H1 (cell line): ENCODE measurements around the gene LZTFL1. TPM values are rescaled to one million over a fixed set of nuclear protein-coding genes. Genes with fewer than 3 reads are reported as not detected.

ENCODE experiments used
- CTCF ChIA-PET: fragments of 300-600 bp; sonication (Branson Sonifier 250); formaldehyde crosslinking; loops from one replicate; lab custom pipeline; 2021; ENCODE audit not compliant: partially characterized antibody; lab: Charles Lee
- POLR2A ChIA-PET: fragments of 300-600 bp; sonication (Branson Sonifier 250); formaldehyde crosslinking; loops from one replicate; lab custom pipeline; 2021; ENCODE audit warnings: inconsistent platforms; ENCODE audit not compliant: partially characterized antibody; lab: Charles Lee
- DNase-seq, 2 experiments: peaks; one replicate each; pipeline versions ENCODE4 v3.0.0 to v3.0.0-alpha.2; 2010 to 2022; ENCODE audit warnings: low spot score in 2 of 2, low read depth in 1 of 2, mixed read lengths in 1 of 2
- FAIRE-seq: peaks from 2 replicates; lab custom pipeline; 2011; peaks lifted over from hg19 to GRCh38; lab: Jason Lieb, UNC
- H2AFZ ChIP-seq: 2 replicates; pipeline ENCODE4 v1.8.1; 2012; ENCODE audit warnings: low read length, inconsistent platforms
- H2AK5ac ChIP-seq: 2 replicates; pipeline ENCODE4 v1.6.1; 2013; ENCODE audit warnings: low read depth, low read length
- H2BK120ac ChIP-seq: replicated peaks from 2 replicates; pipeline ENCODE3; 2013; ENCODE audit warnings: low read depth, low read length, inconsistent platforms
- H2BK12ac ChIP-seq: 2 replicates; pipeline ENCODE4 v1.6.1; 2013; ENCODE audit warnings: low read depth, low read length
- H2BK15ac ChIP-seq: 2 replicates; pipeline ENCODE4 v1.6.1; 2013; ENCODE audit warnings: low read length
- H2BK20ac ChIP-seq: 2 replicates; pipeline ENCODE4 v1.6.1; 2013; ENCODE audit warnings: low read length
- H2BK5ac ChIP-seq: 2 replicates; pipeline ENCODE4 v1.6.1; 2013; ENCODE audit warnings: low read depth, low read length
- H3K14ac ChIP-seq: 2 replicates; pipeline ENCODE4 v1.6.1; 2013; ENCODE audit warnings: inconsistent platforms; ENCODE audit not compliant: insufficient read length
- H3K18ac ChIP-seq: 2 replicates; pipeline ENCODE4 v1.6.1; 2013; ENCODE audit warnings: low read length; ENCODE audit errors: extremely low read depth
- H3K23ac ChIP-seq: 2 replicates; pipeline ENCODE4 v1.6.1; 2013; ENCODE audit warnings: inconsistent platforms; ENCODE audit not compliant: insufficient read length
- H3K23me2 ChIP-seq: 2 replicates; pipeline ENCODE4 v1.6.1; 2013; ENCODE audit warnings: low read depth, low read length
- H3K27ac ChIP-seq: 2 replicates; pipeline ENCODE4 v1.6.1; 2011; ENCODE audit warnings: low read depth, low read length, inconsistent platforms
- H3K27me3 ChIP-seq, 4 experiments: replicated peaks in 1 of 4; 1 replicate in 1 of 4; 2 replicates in 3 of 4; pipeline versions ENCODE4 v1.6.1 to v1.8.1; 2011 to 2013; ENCODE audit warnings: low read length in 3 of 4, mild to moderate bottlenecking in 3 of 4, inconsistent platforms in 2 of 4, mixed read lengths in 2 of 4, moderate library complexity in 1 of 4; ENCODE audit not compliant: control insufficient read depth in 3 of 4, insufficient read depth in 3 of 4; ENCODE audit errors: extremely low read depth in 1 of 4
- H3K36me3 ChIP-seq, 4 experiments: 2 replicates each; pipeline versions ENCODE4 v1.6.1 to v1.8.1; 2011 to 2013; ENCODE audit warnings: mild to moderate bottlenecking in 4 of 4, low read length in 3 of 4, moderate library complexity in 2 of 4, control low read depth in 1 of 4, inconsistent platforms in 1 of 4; ENCODE audit not compliant: insufficient read depth in 4 of 4, control insufficient read depth in 2 of 4
- H3K4ac ChIP-seq: replicated peaks from 2 replicates; pipeline ENCODE3; 2013; ENCODE audit warnings: low read length, low read depth, mixed read lengths, inconsistent platforms; ENCODE audit not compliant: insufficient read length
- H3K4me1 ChIP-seq, 4 experiments: replicated peaks in 1 of 4; 1 replicate in 1 of 4; 2 replicates in 3 of 4; pipeline versions ENCODE4 v1.6.1 to v1.8.1; 2011 to 2013; ENCODE audit warnings: low read length in 3 of 4, inconsistent platforms in 2 of 4, mixed read lengths in 1 of 4; ENCODE audit not compliant: insufficient read depth in 4 of 4, control insufficient read depth in 3 of 4
- H3K4me2 ChIP-seq, 2 experiments: 2 replicates each; pipeline versions ENCODE4 v1.6.1 to v1.8.1; 2011 to 2013; ENCODE audit warnings: low read depth in 2 of 2, low read length in 2 of 2, control low read depth in 1 of 2, inconsistent platforms in 1 of 2, mild to moderate bottlenecking in 1 of 2; ENCODE audit not compliant: insufficient read depth in 1 of 2
- H3K4me3 ChIP-seq, 4 experiments: fragments of 200-600, 300-600 bp in 1 of 4; sonication (generic), shearing (Covaris generic), sonication (Bioruptor Twin) in 1 of 4; 2 replicates each; pipeline versions ENCODE4 v1.5.1 to v1.8.1; 2011 to 2016; ENCODE audit warnings: low read length in 4 of 4, low read depth in 3 of 4, control low read depth in 2 of 4, inconsistent platforms in 2 of 4, mild to moderate bottlenecking in 2 of 4, mixed read lengths in 1 of 4, moderate library complexity in 1 of 4; ENCODE audit not compliant: insufficient read depth in 2 of 4; ENCODE audit errors: extremely low read depth in 1 of 4
- H3K56ac ChIP-seq: replicated peaks from 2 replicates; pipeline ENCODE3; 2013; ENCODE audit warnings: low read depth, mild to moderate bottlenecking, mixed read lengths, low read length, inconsistent platforms; ENCODE audit not compliant: insufficient read length
- H3K79me1 ChIP-seq: 2 replicates; pipeline ENCODE4 v1.6.1; 2013; ENCODE audit warnings: low read depth, low read length, control low read depth
- H3K79me2 ChIP-seq, 2 experiments: 2 replicates each; pipeline versions ENCODE4 v1.6.1 to v1.8.1; 2012 to 2013; ENCODE audit warnings: low read length in 2 of 2, mild to moderate bottlenecking in 2 of 2, inconsistent platforms in 1 of 2; ENCODE audit not compliant: insufficient read depth in 2 of 2, control insufficient read depth in 1 of 2
- H3K9ac ChIP-seq, 4 experiments: replicated peaks in 1 of 4; 1 replicate in 1 of 4; 2 replicates in 3 of 4; pipeline versions ENCODE4 v1.6.1 to v1.8.1; 2011 to 2013; ENCODE audit warnings: low read depth in 3 of 4, low read length in 3 of 4, control low read depth in 2 of 4, mild to moderate bottlenecking in 2 of 4, moderate library complexity in 2 of 4, inconsistent platforms in 1 of 4; ENCODE audit errors: extremely low read depth in 1 of 4
- H3K9me3 ChIP-seq, 2 experiments: 2 replicates each; pipeline versions ENCODE4 v1.6.1 to v1.8.1; 2012 to 2013; ENCODE audit warnings: mild to moderate bottlenecking in 2 of 2, moderate library complexity in 2 of 2, control low read depth in 1 of 2, inconsistent platforms in 1 of 2, low read depth in 1 of 2, low read length in 1 of 2, mixed read lengths in 1 of 2; ENCODE audit not compliant: insufficient read depth in 2 of 2
- H4K20me1 ChIP-seq, 2 experiments: replicated peaks in 1 of 2; 2 replicates each; pipeline versions ENCODE3 to v1.8.1; 2011 to 2013; ENCODE audit warnings: inconsistent platforms in 2 of 2, low read length in 2 of 2, mild to moderate bottlenecking in 1 of 2; ENCODE audit not compliant: insufficient read depth in 2 of 2, control insufficient read depth in 1 of 2
- H4K5ac ChIP-seq: 2 replicates; pipeline ENCODE4 v1.6.1; 2013; ENCODE audit warnings: low read length, low read depth, mixed read lengths, inconsistent platforms; ENCODE audit not compliant: insufficient read length
- H4K8ac ChIP-seq: 2 replicates; pipeline ENCODE4 v1.8.0; 2013; ENCODE audit warnings: mild to moderate bottlenecking, moderate library complexity, low read length, inconsistent platforms; ENCODE audit not compliant: insufficient read depth; ENCODE audit errors: extremely low read depth
- H4K91ac ChIP-seq: replicated peaks from 2 replicates; pipeline ENCODE3; 2013; ENCODE audit warnings: low read length, mixed read lengths, inconsistent platforms; ENCODE audit not compliant: insufficient read length
- ATF3 ChIP-seq: IDR thresholded peaks from 2 replicates; pipeline ENCODE4 v1.6.1; 2011; ENCODE audit warnings: low read depth, mild to moderate bottlenecking, low read length; ENCODE audit not compliant: insufficient read depth
- BACH1 ChIP-seq: IDR thresholded peaks from 2 replicates; pipeline ENCODE4 v1.6.1; 2012; ENCODE audit warnings: low read length, improper control_type of control experiment
- BCL11A ChIP-seq, 2 experiments: IDR thresholded peaks; one replicate each; pipeline ENCODE4 v1.6.1; 2011; ENCODE audit warnings: low read depth in 2 of 2, low read length in 2 of 2, mild to moderate bottlenecking in 2 of 2
- CHD2 ChIP-seq: IDR thresholded peaks from 2 replicates; pipeline ENCODE4 v1.6.1; 2012; ENCODE audit warnings: low read length, improper control_type of control experiment
- MAX ChIP-seq: IDR thresholded peaks from 2 replicates; pipeline ENCODE4 v1.6.1; 2012; ENCODE audit warnings: inconsistent platforms
- NRF1 ChIP-seq: IDR thresholded peaks from 2 replicates; pipeline ENCODE4 v1.6.1; 2011; ENCODE audit warnings: mild to moderate bottlenecking, low read depth, low read length, improper control_type of control experiment
- POLR2AphosphoS5 ChIP-seq: IDR thresholded peaks from 2 replicates; pipeline ENCODE4 v1.6.1; 2011; ENCODE audit warnings: low read depth, low read length
- TAF1 ChIP-seq: IDR thresholded peaks from 2 replicates; pipeline ENCODE4 v1.6.1; 2011; ENCODE audit warnings: mild to moderate bottlenecking, low read depth, low read length
- TAF7 ChIP-seq: optimal IDR thresholded peaks from 2 replicates; pipeline ENCODE3; 2011; ENCODE audit warnings: low read depth, mild to moderate bottlenecking, inconsistent platforms, low read length, moderate library complexity, borderline replicate concordance
- TCF12 ChIP-seq: IDR thresholded peaks from 2 replicates; pipeline ENCODE4 v1.6.1; 2011; ENCODE audit warnings: low read depth, mild to moderate bottlenecking, low read length
- YY1 ChIP-seq: IDR thresholded peaks from 2 replicates; pipeline ENCODE4 v1.6.1; 2011; ENCODE audit warnings: low read depth, mild to moderate bottlenecking, low read length
- ZNF274 ChIP-seq: IDR thresholded peaks from 2 replicates; pipeline ENCODE4 v1.7.0; 2012; ENCODE audit warnings: low read length, borderline replicate concordance; ENCODE audit errors: extremely low read depth
- WGBS, 2 experiments: shearing (Covaris generic) in 1 of 2; methylation state at CpG; one replicate each; pipeline versions ENCODE4 v1.1.6 to v1.1.7; 2013 to 2015; ENCODE audit warnings: low lambda C conversion rate in 2 of 2, mixed read lengths in 2 of 2, inconsistent platforms in 1 of 2, low coverage in 1 of 2, missing lambda C conversion rate in 1 of 2; ENCODE audit not compliant: insufficient replicate concordance in 2 of 2, insufficient coverage in 1 of 2, insufficient read length in 1 of 2; ENCODE audit errors: extremely low coverage in 1 of 2, missing lambda C conversion rate in 1 of 2; 5-methylcytosine and 5-hydroxymethylcytosine counted together
- polyA plus RNA-seq, 7 experiments: library from polyadenylated mRNA; depleted of rRNA in 3 of 7; stranded (reverse) in 5 of 7; unstranded in 2 of 7; fragments of >200 nt in 5 of 7; fragments of 200-250 nt in 2 of 7; gene quantifications; 1 replicate in 5 of 7; 2 replicates in 1 of 7; 4 replicates in 1 of 7; pipeline versions ENCODE4 v1.2.1 to v1.2.3, GENCODE V29; 2011 to 2013; ENCODE audit warnings: missing spikeins in 2 of 7, mixed read lengths in 2 of 7
- total RNA-seq: library from RNA; stranded (reverse); fragmentation: NEBNext Ultra II Directional; extraction: Animal tissue kit (Norgen Biotek cat#: 25700); gene quantifications from 2 replicates; pipeline ENCODE4 v1.2.1, GENCODE V29; 2021

Gene LZTFL1
- total and polyA plus RNA-seq, 2 of the 8 experiments (the other 6 are each of a cell fraction or from before 2014, with no cell fraction given) = 8.7 to 11.5 TPM

- CTCF ChIA-PET = interaction anchor here (0.8 to 1.2 kb wide), 2 partner anchors 11 to 17 kb away, joined by 3 read pairs; no protein-coding TSS in a partner anchor
- H3K9ac ChIP-seq = no peak overlapping the region
- H4K8ac ChIP-seq = no peak overlapping the region
Measured at GRCh38 chr3:45889337-45889736, 47.4 kb upstream of the LZTFL1 start.

More at GRCh38 chr3:45889337-45889736, 47.4 kb upstream of the LZTFL1 start:
- no peak overlapping the region for H2BK15ac ChIP-seq
- H3K27me3 ChIP-seq = no peaks in the 10 kb centered on the region; a peak in 1 of 7 replicates
- no peak overlapping the region for H2BK5ac ChIP-seq
- no peak overlapping the region for H3K14ac ChIP-seq
- FAIRE-seq = no peak
- H2BK20ac ChIP-seq = no peak overlapping the region
- no peak for DNase-seq
- H4K20me1 ChIP-seq = no peaks in the 10 kb centered on the region
- H3K23ac ChIP-seq = no peak overlapping the region
- no peak for TF ChIP-seq BCL11A (IDR thresholded peaks at IDR 0.05; ENCODE audit: low read depth in 2 of 2, low read length in 2 of 2)
- TF ChIP-seq TAF7 = no peak
- TF ChIP-seq CHD2 = no peak
- no peak for TF ChIP-seq ATF3
- TF ChIP-seq TCF12 = no peak
- TF ChIP-seq MAX = no peak
- no peak for TF ChIP-seq NRF1
- no peak for TF ChIP-seq TAF1
- TF ChIP-seq POLR2AphosphoS5 = no peak
- no peak for TF ChIP-seq YY1
- TF ChIP-seq ZNF274 = no peak
- no peak for TF ChIP-seq BACH1
- H3K27ac ChIP-seq = no peak overlapping the region
- H3K4me1 ChIP-seq = no peaks in the 10 kb centered on the region
- no peak overlapping the region for H2AK5ac ChIP-seq
- H2AFZ ChIP-seq = no peak overlapping the region
- no peak overlapping the region for H2BK12ac ChIP-seq
- no peak overlapping the region for H3K4me3 ChIP-seq
- no peak overlapping the region for H3K56ac ChIP-seq
- H3K18ac ChIP-seq = no peak overlapping the region
- H3K9me3 ChIP-seq = no peaks in the 10 kb centered on the region
- no peaks in the 10 kb centered on the region for H3K79me2 ChIP-seq
- H4K91ac ChIP-seq = no peak overlapping the region
- H3K4me2 ChIP-seq = no peak overlapping the region
- H3K36me3 ChIP-seq = no peaks in the 10 kb centered on the region; a peak in 1 of 8 replicates
- no peak overlapping the region for H4K5ac ChIP-seq
- no peak overlapping the region for H3K4ac ChIP-seq
- no peaks in the 10 kb centered on the region for H3K79me1 ChIP-seq
- no peaks in the 10 kb centered on the region for H3K23me2 ChIP-seq
- H2BK120ac ChIP-seq = no peak overlapping the region
- POLR2A ChIA-PET = no interaction called here
- 82% methylated on average over 4 of the region's 4 CpGs; no CpG with 5 or more reads in 1 of the 2 experiments for WGBS, 2 experiments
